Epithelial cell of proximal tubule (primary cell): ENCODE results near the gene TMEM132E. TPM values are rescaled to one million over a fixed set of nuclear protein-coding genes. Genes with fewer than 3 reads are reported as not detected.

ENCODE experiments used
- DNase-seq: peaks from one replicate; pipeline ENCODE4 v3.0.0-alpha.2; 2011; ENCODE audit warnings: low read depth
- H3K4me3 ChIP-seq: 2 replicates; pipeline ENCODE4 v1.5.1; 2011; ENCODE audit warnings: low read depth, mild to moderate bottlenecking, low read length
- total RNA-seq: library from RNA; depleted of rRNA; stranded (reverse); fragments of >200 nt; gene quantifications from 2 replicates; pipeline ENCODE4 v1.2.3, GENCODE V29; 2015
- TF ChIP-seq, protein P1 (sequence below): conservative IDR thresholded peaks from 2 replicates; pipeline ENCODE4 v1.5.1; 2012; ENCODE audit warnings: low read depth, mild to moderate bottlenecking, low read length

The TMEM132E gene
- total RNA-seq, 1 donor from 2014 or later: not detected

DNA sequence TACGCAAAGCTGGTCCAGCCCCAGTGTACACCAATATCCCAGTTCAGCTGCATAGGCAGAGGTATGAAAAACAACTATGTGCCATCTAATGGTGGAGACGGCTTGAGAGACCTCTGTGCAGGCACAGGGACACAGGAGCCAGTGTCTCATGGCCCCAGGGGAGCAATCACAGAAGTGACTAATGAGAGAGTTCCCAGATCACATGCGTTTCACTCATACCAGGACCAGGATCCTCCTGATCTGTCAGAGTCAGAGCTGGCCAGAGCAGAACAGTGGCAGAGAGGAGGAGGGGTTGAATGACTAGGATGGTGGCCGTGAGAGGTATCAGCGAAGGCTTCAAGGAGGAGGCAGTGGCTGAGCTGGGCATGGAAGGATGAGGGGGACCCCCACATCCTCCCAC is 41.1 kb downstream of the TMEM132E start:
- no peak overlapping the region for H3K4me3 ChIP-seq
- TF ChIP-seq, protein P1, sequence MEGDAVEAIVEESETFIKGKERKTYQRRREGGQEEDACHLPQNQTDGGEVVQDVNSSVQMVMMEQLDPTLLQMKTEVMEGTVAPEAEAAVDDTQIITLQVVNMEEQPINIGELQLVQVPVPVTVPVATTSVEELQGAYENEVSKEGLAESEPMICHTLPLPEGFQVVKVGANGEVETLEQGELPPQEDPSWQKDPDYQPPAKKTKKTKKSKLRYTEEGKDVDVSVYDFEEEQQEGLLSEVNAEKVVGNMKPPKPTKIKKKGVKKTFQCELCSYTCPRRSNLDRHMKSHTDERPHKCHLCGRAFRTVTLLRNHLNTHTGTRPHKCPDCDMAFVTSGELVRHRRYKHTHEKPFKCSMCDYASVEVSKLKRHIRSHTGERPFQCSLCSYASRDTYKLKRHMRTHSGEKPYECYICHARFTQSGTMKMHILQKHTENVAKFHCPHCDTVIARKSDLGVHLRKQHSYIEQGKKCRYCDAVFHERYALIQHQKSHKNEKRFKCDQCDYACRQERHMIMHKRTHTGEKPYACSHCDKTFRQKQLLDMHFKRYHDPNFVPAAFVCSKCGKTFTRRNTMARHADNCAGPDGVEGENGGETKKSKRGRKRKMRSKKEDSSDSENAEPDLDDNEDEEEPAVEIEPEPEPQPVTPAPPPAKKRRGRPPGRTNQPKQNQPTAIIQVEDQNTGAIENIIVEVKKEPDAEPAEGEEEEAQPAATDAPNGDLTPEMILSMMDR: no peak
- DNase-seq: no peak

DNA sequence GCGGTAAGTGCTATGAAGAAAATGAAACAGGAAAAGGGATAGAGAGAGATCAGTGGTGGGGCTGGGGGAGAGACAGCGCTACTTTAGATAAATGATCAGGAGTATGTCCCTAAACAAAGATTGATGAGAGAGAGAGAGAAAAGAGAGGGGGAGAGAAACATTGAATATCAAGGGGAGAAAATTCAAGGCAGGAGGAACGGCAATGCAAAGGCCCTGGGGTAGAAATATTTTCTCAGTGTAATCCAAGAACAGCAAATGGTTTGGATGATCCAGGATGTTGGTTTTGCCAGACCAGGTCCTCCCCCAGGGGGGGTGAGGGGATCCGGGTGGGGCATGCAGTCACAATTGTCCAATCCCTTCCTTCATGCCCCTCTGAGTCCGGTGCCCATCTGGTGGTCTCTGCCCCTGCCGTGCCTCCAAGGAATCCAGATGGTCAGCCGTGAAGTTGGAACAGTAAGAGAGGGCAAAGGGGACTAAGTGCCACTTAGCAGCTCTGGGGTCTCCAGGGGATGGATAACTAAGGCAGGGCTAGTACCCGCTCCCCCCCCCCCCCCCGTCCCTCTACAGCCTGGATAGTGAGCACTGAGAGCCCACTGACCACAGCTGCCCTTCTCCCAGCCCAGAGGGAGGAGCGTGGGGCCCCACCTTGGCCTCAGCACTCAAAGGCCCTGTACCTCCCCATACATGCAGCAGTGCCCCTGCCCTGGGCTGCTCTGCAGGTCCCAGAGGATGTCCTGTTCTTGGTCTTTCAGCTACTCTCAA is 43.7 kb downstream of the TMEM132E start:
- H3K4me3 ChIP-seq: no peak overlapping the region
- TF ChIP-seq, protein P1: no peak
- no peak for DNase-seq

DNA sequence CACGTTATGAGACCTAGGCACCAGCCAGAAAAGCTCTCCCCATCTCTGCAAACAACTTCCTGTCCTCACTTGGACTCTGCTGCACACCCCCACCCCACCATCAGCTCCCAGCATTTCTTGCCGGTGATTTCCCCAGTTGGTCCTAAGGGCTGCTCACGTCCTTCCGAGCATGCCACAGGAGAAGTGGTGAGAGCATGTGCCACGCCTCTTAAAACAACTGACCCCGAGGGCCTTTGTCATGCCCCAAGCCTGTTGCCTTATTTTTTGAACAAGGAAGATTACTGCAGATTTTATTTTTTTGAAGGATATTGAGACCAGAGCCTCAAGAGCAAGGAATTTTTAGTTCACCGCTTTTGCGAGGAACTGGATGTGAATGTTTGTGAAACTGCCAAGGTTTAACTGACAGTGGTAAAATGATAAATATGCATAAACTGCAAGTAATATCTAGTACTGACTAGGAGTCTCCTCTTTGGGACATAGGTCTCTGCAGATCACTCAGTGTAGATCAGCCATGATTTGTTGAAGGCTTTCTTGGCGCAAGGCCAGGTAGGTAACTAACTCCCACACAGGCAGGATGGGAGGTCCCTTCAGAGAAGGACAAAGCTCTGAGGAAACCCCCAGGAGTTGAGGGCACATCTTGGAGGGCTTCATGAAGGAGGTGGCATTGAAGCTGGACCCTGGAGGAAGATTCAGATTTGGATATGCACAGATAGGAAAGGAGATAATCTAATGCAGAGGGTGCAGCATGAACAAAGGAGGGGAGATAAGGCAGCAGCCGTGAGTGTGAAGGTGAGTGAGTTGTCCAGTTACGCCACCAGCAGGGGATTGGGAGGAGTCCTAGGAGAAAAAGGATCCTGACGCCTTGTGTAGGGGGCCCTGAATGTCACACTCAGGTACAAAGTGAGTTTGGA is 44.7 kb downstream of the TMEM132E start:
- no peak for DNase-seq
- TF ChIP-seq, protein P1: no peak
- H3K4me3 ChIP-seq: no peak overlapping the region

DNA sequence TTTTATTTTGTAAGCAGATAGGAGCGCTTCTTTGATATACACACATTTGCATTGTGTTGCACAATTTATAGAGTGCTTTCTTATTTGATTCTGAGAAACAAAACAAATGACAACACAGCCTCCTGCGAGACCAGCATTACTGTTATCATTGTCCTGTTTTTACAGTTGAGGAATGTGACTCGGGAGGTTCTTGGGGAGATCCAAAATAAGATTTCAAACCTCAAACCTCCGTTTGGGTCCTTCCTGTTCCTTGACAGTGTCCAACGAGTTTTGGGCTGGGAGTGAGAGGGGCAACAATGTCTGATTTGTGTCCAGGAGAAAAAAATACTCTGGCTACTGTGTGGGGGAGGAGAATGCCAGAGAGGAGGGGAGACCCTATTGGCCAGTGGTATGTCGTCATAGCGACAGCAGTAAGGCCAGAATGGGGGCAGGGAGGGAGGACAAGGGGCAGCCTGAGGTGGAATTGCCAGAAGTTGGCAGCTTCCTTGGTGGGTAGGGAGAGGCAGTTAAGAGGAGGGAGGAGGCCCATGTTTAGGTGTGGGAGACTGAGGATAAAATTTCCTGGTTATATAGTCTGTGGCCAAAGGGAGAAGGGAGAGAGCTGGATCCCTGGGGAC is 45.5 kb downstream of the TMEM132E start:
- no peak for DNase-seq
- H3K4me3 ChIP-seq: no peak overlapping the region
- TF ChIP-seq, protein P1: no peak

DNA sequence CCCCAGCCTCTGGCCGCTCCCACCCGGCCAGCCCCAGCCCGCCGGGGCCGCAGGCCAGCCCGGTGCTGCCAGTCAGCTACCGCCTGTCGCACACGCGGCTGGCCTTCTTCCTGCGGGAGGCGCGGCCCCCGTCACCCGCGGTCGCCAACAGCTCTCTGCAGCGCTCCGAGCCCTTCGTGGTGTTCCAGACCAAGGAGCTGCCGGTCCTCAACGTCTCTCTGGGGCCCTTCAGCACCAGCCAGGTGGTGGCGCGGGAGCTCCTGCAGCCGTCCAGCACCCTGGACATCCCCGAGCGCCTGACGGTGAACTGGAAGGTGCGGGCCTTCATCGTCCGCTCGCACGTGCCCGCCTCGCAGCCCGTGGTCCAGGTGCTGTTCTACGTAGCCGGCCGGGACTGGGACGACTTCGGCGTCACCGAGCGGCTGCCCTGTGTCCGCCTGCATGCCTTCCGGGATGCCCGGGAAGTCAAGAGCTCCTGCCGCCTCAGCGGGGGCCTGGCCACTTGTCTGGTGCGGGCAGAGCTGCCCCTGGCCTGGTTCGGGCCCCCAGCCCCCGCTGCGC is 46.8 kb downstream of the TMEM132E start:
- H3K4me3 ChIP-seq: no peak overlapping the region
- DNase-seq: no peak
- TF ChIP-seq, protein P1: no peak

DNA sequence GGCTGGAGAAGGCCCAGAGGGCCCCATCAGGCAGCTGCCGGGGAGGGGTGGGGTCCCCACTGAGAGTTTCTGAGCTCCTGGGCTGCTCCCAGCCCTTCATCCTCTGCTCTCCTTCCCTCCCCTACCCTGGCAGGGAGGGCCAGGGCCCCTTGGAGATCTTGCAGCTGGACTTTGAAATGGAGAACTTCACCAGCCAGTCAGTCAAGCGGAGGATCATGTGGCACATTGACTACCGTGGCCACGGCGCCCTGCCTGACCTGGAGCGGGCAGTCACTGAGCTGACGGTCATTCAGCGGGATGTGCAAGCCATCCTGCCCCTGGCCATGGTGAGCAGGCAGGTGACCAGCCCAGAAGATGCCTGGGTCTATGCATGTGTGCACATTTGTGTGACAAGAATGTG is 49.5 kb downstream of the TMEM132E start:
- no peak for DNase-seq
- TF ChIP-seq, protein P1: no peak
- no peak overlapping the region for H3K4me3 ChIP-seq
